Frontal cortex (tissue), 4 donors: ENCODE results near the gene COPZ1. TPM values are rescaled to one million over a fixed set of nuclear protein-coding genes. Genes with fewer than 3 reads are reported as not detected.
A peak's percentile ranks its signal among the peaks of the same experiment; 100 is the strongest.

Source experiments
- DNase-seq, 2 donors: peaks; one replicate each; pipeline ENCODE4 v3.0.0; 2012; ENCODE audit warnings: low spot score in 2 of 2
- FAIRE-seq: peaks from 2 replicates; lab custom pipeline; 2012; peaks lifted over from hg19 to GRCh38; lab: Jason Lieb, UNC
- total RNA-seq: library from RNA; depleted of rRNA; stranded (reverse); fragments of >200 nt; gene quantifications from one replicate; pipeline ENCODE4 v1.2.3, GENCODE V29; 2014
- donor health status: control.
- donor health status: control.
- donor health status: control.

The COPZ1 gene
- total RNA-seq, 1 donor from 2014 or later = 59.9 TPM

- no peak for DNase-seq
These were observed 30.3 kb downstream of the COPZ1 start for GRCh38 chr12:54355104-54355815.

GRCh38 chr12:54356228-54356627, 31.3 kb downstream of the COPZ1 start:
- FAIRE-seq (no peak), DNase-seq (no peak)

More at GRCh38 chr12:54355104-54355815, 30.3 kb downstream of the COPZ1 start:
- no peak for FAIRE-seq

- FAIRE-seq = no peak
- DNase-seq = no peak
These were observed 32.0 kb downstream of the COPZ1 start for GRCh38 chr12:54356951-54357356.

GRCh38 chr12:54357506-54358190, 32.7 kb downstream of the COPZ1 start:
- FAIRE-seq = no peak
- DNase-seq = no peak

- DNase-seq (no peak), FAIRE-seq (no peak)
These were observed 33.4 kb downstream of the COPZ1 start for GRCh38 chr12:54358191-54358944.

GRCh38 chr12:54358945-54359761, 34.2 kb downstream of the COPZ1 start:
- peak; percentile 80 to 91 for DNase-seq
- FAIRE-seq = peak; percentile 21

- DNase-seq = no peak
- FAIRE-seq = no peak
These were observed 34.9 kb downstream of the COPZ1 start for GRCh38 chr12:54359762-54360351.

GRCh38 chr12:54360717-54361456, 36.0 kb downstream of the COPZ1 start:
- FAIRE-seq (no peak), DNase-seq (peak in 1 of 2 donors; percentile 54)

GRCh38 chr12:54363047-54363446, 38.1 kb downstream of the COPZ1 start:
- FAIRE-seq = no peak
- no peak for DNase-seq

GRCh38 chr12:54363618-54364017, 38.7 kb downstream of the COPZ1 start:
- FAIRE-seq (no peak), DNase-seq (no peak)

GRCh38 chr12:54364413-54364812, 39.5 kb downstream of the COPZ1 start, which contains the start of gene GPR84:
GPR84 (minus strand) TSS chr12:54364486; CDS start chr12:54363851, 635 bp downstream.
- FAIRE-seq (no peak), DNase-seq (no peak)

GRCh38 chr12:54368025-54368708, 43.2 kb downstream of the COPZ1 start:
- FAIRE-seq = no peak
- DNase-seq = no peak

- DNase-seq (peak; percentile 67 to 70), FAIRE-seq (no peak)
These were observed 44.0 kb downstream of the COPZ1 start for GRCh38 chr12:54368709-54369596.

- FAIRE-seq (no peak), DNase-seq (peak in 1 of 2 donors; percentile 11)
These were observed 44.7 kb downstream of the COPZ1 start for GRCh38 chr12:54369597-54370131.

- DNase-seq = peak; percentile 72 to 86
- no peak for FAIRE-seq
These were observed 45.3 kb downstream of the COPZ1 start for GRCh38 chr12:54370171-54370730.

- no peak for FAIRE-seq
- DNase-seq = no peak
These were observed 46.6 kb downstream of the COPZ1 start for GRCh38 chr12:54371328-54372112.
